A549 treated with CORT108297 at 1 μM for 4 hours (cell line): ENCODE results near the gene KRTAP2-2. TPM values are rescaled to one million over a fixed set of nuclear protein-coding genes. Genes with fewer than 3 reads are reported as not detected.

ENCODE experiments used
- total RNA-seq: library from RNA; stranded (reverse); fragments of 200-300 nt; extraction: Qiagen RNA extraction; gene quantifications from 5 replicates; pipeline ENCODE4 v1.2.3, GENCODE V29; 2022

Gene KRTAP2-2
- not detected in 5 replicates for total RNA-seq

GRCh38 chr17:41055130-41055529 is at the start of gene KRTAP2-2:
Gene KRTAP2-2 (minus strand): TSS chr17:41055230. CDS start chr17:41055211, 19 bp downstream.

GRCh38 chr17:41101586-41102259 is 46.7 kb upstream of the KRTAP2-2 start, which contains the start of gene KRTAP4-16:
Gene KRTAP4-16 (minus strand): TSS chr17:41102209. CDS start chr17:41102209, 0 bp downstream.

GRCh38 chr17:41098042-41098441 is 43.0 kb upstream of the KRTAP2-2 start, which contains the start of gene KRTAP4-8:
Gene KRTAP4-8 (minus strand): TSS chr17:41098142. CDS start chr17:41098084, 58 bp downstream.

GRCh38 chr17:41084100-41084856 is 29.2 kb upstream of the KRTAP2-2 start, which contains the start of gene KRTAP4-7:
Gene KRTAP4-7 (plus strand): TSS chr17:41084150. CDS start chr17:41084207, 57 bp downstream.

GRCh38 chr17:41065829-41066624 is 11.0 kb upstream of the KRTAP2-2 start, which contains the start of gene KRTAP2-4:
Gene KRTAP2-4 (minus strand): TSS chr17:41065879. CDS start chr17:41065845, 34 bp downstream.

GRCh38 chr17:41060052-41060604 is 5.1 kb upstream of the KRTAP2-2 start, which contains the start of gene KRTAP2-3:
Gene KRTAP2-3 (minus strand): TSS chr17:41060114. CDS start chr17:41060050, 64 bp downstream.

GRCh38 chr17:41046735-41047465 is 8.1 kb downstream of the KRTAP2-2 start, which contains the start of gene KRTAP2-1:
Gene KRTAP2-1 (minus strand): TSS chr17:41047316. CDS start chr17:41047267, 49 bp downstream.

GRCh38 chr17:41040783-41041571 is 14.1 kb downstream of the KRTAP2-2 start, which contains the start of gene KRTAP1-1:
Gene KRTAP1-1 (minus strand): TSS chr17:41041450. CDS start chr17:41041397, 53 bp downstream.

GRCh38 chr17:41034346-41034935 is 20.6 kb downstream of the KRTAP2-2 start, which contains the start of gene KRTAP1-3:
Gene KRTAP1-3 (minus strand): TSS chr17:41034874. CDS start chr17:41034821, 53 bp downstream.

GRCh38 chr17:41029633-41030245 is 25.3 kb downstream of the KRTAP2-2 start, which contains the start of gene KRTAP1-4:
Gene KRTAP1-4 (minus strand): TSS chr17:41030195. CDS start chr17:41030078, 117 bp downstream.

GRCh38 chr17:41026715-41027471 is 28.1 kb downstream of the KRTAP2-2 start, which contains the start of gene KRTAP1-5:
Gene KRTAP1-5 (minus strand): TSS chr17:41027208. CDS start chr17:41027155, 53 bp downstream.

GRCh38 chr17:41008811-41009210 is 46.2 kb downstream of the KRTAP2-2 start, which contains the start of gene KRTAP3-1:
Gene KRTAP3-1 (minus strand): TSS chr17:41009128. CDS start chr17:41009074, 54 bp downstream.

Other genes starting within 250 kb of the KRTAP2-2 start
- gene KRT10, start 232.6 kb downstream of the KRTAP2-2 start, total RNA-seq = 79.3 to 132 TPM (median 110 TPM) in 5 replicates
- not detected in 5 replicates for gene KRT12, start 188.0 kb downstream of the KRTAP2-2 start, total RNA-seq
- 0.18 to 0.28 TPM (median 0.26 TPM) in 5 replicates for gene KRT20, start 170.0 kb downstream of the KRTAP2-2 start, total RNA-seq
- gene KRT23, start 117.6 kb downstream of the KRTAP2-2 start, total RNA-seq = 0.08 to 0.14 TPM (median 0.10 TPM) in 3 of 5 replicates, not detected in the others
- gene KRT39, start 88.3 kb downstream of the KRTAP2-2 start, total RNA-seq = not detected in 5 replicates
- not detected in 5 replicates for gene KRT40, start 70.9 kb downstream of the KRTAP2-2 start, total RNA-seq
- not detected in 5 replicates for gene KRTAP3-3, start 61.1 kb downstream of the KRTAP2-2 start, total RNA-seq
- 0.20 to 0.42 TPM (median 0.34 TPM) in 5 replicates for gene KRTAP3-2, start 55.3 kb downstream of the KRTAP2-2 start, total RNA-seq
- 0.18 TPM in 1 of 5 replicates, not detected in the others for gene KRTAP3-1, start 46.1 kb downstream of the KRTAP2-2 start, total RNA-seq
- gene KRTAP1-5, start 28.0 kb downstream of the KRTAP2-2 start, total RNA-seq = not detected in 5 replicates
- not detected in 5 replicates for gene KRTAP1-4, start 25.0 kb downstream of the KRTAP2-2 start, total RNA-seq
- gene KRTAP1-3, start 20.4 kb downstream of the KRTAP2-2 start, total RNA-seq = not detected in 5 replicates
- gene KRTAP1-1, start 13.8 kb downstream of the KRTAP2-2 start, total RNA-seq = not detected in 5 replicates
- not detected in 5 replicates for gene KRTAP2-1, start 7.9 kb downstream of the KRTAP2-2 start, total RNA-seq
- gene KRTAP2-3, start 4.9 kb upstream of the KRTAP2-2 start, total RNA-seq = 0.11 to 0.18 TPM (median 0.17 TPM) in 3 of 5 replicates, not detected in the others
- not detected in 5 replicates for gene KRTAP2-4, start 10.6 kb upstream of the KRTAP2-2 start, total RNA-seq
- gene KRTAP4-7, start 28.9 kb upstream of the KRTAP2-2 start, total RNA-seq = not detected in 5 replicates
- gene KRTAP4-8, start 42.9 kb upstream of the KRTAP2-2 start, total RNA-seq = 0.10 TPM in 1 of 5 replicates, not detected in the others
- gene KRTAP4-16, start 47.0 kb upstream of the KRTAP2-2 start, total RNA-seq = not detected in 5 replicates
- not detected in 5 replicates for gene KRTAP4-9, start 50.2 kb upstream of the KRTAP2-2 start, total RNA-seq
- gene KRTAP4-11, start 63.1 kb upstream of the KRTAP2-2 start, total RNA-seq = not detected in 5 replicates
- 0.07 TPM in 1 of 5 replicates, not detected in the others for gene KRTAP4-12, start 69.0 kb upstream of the KRTAP2-2 start, total RNA-seq
- gene KRTAP4-6, start 85.3 kb upstream of the KRTAP2-2 start, total RNA-seq = not detected in 5 replicates
- not detected in 5 replicates for gene KRTAP4-5, start 94.6 kb upstream of the KRTAP2-2 start, total RNA-seq
- not detected in 5 replicates for gene KRTAP4-4, start 105.5 kb upstream of the KRTAP2-2 start, total RNA-seq
- gene KRTAP4-3, start 113.0 kb upstream of the KRTAP2-2 start, total RNA-seq = not detected in 5 replicates
- gene KRTAP4-2, start 123.0 kb upstream of the KRTAP2-2 start, total RNA-seq = not detected in 5 replicates
- 0.09 to 0.40 TPM (median 0.24 TPM) in 4 of 5 replicates, not detected in the other for gene KRTAP4-1, start 129.7 kb upstream of the KRTAP2-2 start, total RNA-seq
- gene KRTAP9-1, start 134.7 kb upstream of the KRTAP2-2 start, total RNA-seq = not detected in 5 replicates
- not detected in 5 replicates for gene KRTAP9-2, start 171.4 kb upstream of the KRTAP2-2 start, total RNA-seq
- not detected in 5 replicates for gene KRTAP9-3, start 177.2 kb upstream of the KRTAP2-2 start, total RNA-seq
- not detected in 5 replicates for gene KRTAP9-8, start 182.8 kb upstream of the KRTAP2-2 start, total RNA-seq
- not detected in 5 replicates for gene KRTAP9-4, start 194.5 kb upstream of the KRTAP2-2 start, total RNA-seq
- gene KRTAP9-9, start 200.2 kb upstream of the KRTAP2-2 start, total RNA-seq = not detected in 5 replicates
- not detected in 5 replicates for gene KRTAP9-6, start 210.1 kb upstream of the KRTAP2-2 start, total RNA-seq
- not detected in 5 replicates for gene KRTAP9-7, start 220.5 kb upstream of the KRTAP2-2 start, total RNA-seq
- gene KRTAP29-1, start 247.6 kb upstream of the KRTAP2-2 start, total RNA-seq = not detected in 5 replicates